GM19452 (cell line): ENCODE results near the gene BEST4.
"Not testable (repeated sequence)": the region's sequence is repeated elsewhere in the genome, so short reads cannot be mapped to it uniquely, and the experiment has no call there.

Experiments used
- ATAC-seq: cut with Tn5 transposase; IDR thresholded peaks from one replicate; pipeline ENCODE4 v1.9.1; 2021; ENCODE audit not compliant: unreplicated experiment

BEST4 gene

DNA sequence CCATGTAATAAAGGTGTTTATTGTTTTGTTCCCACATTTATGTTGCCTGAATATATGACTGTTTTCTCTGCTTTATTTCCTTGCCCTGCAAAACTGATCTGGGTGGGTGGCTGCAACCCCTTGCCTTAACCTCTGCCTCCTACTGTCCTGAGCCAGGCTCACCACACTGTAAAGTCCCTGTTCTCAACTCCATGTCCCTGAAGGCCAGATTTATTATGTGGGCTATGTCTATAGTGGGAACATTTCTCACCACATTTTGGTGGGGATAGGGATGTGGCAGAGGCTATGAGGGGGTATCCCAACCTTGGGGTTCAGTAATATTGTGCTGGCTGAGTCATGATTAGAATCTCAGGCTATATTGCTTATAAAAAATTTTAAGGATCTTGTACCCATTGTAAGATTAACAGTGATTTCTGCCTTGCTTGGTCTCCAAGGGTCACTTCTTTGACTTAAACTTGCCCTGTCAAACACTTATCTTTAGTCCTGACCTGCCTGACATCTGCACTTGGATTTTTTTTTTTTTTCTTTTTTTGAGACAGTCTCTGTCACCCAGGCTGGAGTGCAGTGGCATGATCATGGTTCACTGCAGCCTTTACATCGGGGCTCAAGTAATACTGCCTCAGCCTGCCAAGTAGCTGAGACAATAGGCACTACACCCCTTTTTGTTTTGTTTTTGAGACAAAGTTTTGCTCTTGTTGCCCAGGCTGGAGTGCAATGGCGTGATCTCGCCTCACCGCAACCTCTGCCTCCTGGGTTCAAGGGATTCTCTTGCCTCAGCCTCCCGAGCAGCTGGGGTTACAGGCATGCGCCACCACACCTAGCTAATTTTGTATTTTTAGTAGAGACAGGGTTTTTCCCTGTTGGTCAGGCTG lies 9.0 kb downstream of the BEST4 start:
- ATAC-seq: no peak

DNA sequence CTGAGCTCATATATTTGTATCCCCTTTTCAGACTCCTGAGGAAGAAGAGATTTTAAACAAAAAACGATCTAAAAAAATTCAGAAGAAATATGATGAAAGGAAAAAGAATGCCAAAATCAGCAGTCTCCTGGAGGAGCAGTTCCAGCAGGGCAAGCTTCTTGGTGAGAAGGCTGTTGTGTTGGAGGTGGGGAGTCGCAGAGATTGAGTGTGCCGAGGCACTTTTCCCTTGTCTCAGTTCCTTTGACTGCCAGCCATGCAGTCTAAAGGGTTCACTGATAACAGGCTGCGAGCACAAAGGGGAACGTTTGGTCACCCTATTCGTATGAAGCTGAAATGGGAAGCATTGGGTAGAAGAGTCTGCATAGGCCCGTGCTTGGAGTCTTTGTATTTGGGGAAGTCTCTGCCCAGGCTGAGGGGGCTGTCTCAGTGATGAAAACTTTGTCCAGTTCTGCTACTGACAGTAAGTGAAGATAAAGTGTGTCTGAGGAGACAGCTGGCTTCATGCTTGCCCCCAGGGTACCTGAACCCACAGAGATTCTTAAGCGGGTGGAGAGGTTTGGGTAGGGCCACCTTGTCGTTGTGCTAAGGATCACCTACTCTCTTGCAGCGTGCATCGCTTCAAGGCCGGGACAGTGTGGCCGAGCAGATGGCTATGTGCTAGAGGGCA lies 9.9 kb downstream of the BEST4 start:
- no peak for ATAC-seq

DNA sequence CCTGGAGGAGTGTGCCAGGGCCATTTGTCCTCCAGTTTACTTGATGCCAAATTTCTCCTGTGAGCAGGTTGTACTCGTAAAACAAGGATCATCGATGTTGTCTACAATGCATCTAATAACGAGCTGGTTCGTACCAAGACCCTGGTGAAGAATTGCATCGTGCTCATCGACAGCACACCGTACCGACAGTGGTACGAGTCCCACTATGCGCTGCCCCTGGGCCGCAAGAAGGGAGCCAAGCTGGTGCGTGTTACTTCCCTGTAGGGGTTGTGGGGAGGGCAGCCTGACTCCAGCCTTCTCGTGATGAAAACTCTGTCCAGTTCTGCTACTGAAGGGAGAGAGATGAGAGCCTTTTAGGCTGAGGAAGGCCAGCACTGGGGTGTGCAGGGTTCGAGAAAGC lies 10.4 kb downstream of the BEST4 start:
- ATAC-seq: no peak

DNA sequence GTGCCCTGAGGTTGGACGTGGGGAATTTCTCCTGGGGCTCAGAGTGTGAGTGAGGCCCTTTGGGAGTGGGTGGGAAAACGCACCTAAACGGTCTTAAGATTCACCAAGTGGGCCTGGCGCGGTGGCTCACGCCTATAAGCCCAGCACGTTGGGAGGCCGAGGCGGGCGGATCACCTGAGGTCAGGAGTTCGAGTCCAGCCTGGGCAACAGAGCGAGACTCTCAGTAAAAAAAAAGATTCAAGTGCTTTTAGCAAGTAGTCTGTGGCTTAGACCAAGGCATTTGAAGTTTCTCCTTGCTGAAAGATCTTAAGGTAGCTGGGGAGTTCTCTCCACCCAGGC lies 11.3 kb downstream of the BEST4 start:
- ATAC-seq: no peak

DNA sequence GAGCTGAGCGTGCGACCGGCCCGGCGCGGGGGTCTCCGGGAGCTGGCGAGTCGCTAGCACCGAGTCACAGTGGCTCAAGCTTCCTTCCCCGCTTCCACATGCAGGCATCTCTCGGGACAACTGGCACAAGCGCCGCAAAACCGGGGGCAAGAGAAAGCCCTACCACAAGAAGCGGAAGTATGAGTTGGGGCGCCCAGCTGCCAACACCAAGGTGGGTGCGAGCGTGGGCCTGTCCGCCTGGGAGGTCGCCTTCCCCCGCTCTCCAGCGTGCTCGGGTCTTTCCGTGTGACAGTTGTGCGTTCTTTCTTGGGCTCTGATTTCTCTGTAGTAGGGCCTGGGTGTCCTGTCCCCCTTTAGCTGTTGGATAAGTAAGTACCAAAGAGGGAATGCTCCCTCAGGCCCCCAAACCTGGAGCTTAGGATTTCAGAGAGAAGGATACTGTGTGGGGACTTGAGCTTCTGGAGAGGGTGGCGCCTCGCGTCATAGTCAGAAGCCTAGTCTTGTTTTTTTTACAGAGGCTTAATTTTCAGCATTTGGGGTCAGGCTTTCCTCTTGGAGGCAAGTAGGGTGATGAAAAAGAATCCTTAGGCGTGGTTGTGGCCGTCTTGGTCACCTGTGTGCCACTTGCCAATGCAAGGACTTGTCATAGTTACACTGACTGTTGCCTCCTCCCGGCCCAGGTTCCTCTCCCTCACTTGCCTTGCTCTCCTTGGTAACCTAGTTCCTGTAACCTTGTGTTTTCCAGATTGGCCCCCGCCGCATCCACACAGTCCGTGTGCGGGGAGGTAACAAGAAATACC lies 11.8 kb downstream of the BEST4 start:
- ATAC-seq: peak; percentile 11

DNA sequence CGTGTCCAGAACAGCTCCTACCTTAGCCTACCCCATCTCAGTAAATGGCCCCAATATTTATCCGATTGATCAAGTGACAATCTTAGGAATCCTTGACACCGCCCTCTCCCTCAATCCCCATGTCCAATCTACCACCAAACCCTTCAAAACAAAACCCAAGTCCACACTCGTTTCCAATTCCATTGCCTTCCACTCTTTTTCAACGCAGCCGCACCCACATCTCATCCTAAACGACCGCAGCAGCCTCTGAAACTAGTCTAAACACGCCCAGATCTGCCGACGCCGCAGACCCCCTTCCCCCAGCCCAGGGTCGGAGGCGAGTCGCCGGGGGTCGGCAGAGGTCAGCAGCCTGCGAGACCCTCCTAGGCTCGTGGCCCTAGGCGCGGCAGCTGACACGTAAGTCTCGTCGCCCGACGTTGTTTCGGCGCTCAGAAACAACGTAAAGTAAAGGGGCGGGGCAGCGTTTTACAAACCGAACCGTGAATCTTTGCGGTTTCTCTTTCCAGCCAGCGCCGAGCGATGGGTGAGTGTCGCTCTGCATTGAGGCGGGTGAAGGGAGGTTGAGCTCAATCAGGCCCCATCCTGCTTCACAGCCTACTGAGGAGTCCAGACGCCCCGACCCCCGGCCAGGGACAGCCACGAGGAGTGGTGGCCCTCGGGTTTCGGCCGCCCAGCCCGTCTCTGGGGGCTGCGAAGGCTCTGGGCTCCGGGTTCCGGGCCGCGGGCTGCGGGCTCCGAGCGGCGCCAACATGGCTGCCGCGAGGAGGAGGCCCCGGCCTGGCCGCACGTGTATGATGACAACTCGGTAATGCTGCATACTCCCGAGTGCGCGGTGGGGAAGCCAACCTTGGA lies 12.7 kb downstream of the BEST4 start, which contains the start of gene RPS8:
TSS of gene RPS8 (plus strand) at position 463 of the 852 bp plus-strand sequence. CDS start at position 520, 57 bp downstream.
- peak; percentile 71 for ATAC-seq

DNA sequence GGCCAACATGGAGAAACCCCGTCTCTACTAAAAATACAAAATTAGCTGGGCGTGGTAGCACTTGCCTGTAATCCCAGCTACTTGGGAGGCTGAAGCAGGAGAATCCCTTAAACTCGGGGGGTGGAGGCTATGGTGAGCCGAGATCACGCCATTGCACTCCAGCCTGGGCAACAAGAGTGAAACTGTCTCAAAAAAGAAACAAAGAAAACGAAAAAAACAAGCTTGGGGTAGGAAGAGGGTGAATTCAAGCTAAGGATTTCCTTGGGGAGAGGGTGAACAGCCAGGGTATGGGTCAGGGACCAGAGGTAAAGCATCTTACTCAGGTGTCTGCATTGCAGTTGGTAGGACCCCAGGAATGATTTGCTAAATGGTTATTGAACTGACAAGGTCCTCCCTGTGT lies 21.5 kb downstream of the BEST4 start:
- not testable (repeated sequence) for ATAC-seq

DNA sequence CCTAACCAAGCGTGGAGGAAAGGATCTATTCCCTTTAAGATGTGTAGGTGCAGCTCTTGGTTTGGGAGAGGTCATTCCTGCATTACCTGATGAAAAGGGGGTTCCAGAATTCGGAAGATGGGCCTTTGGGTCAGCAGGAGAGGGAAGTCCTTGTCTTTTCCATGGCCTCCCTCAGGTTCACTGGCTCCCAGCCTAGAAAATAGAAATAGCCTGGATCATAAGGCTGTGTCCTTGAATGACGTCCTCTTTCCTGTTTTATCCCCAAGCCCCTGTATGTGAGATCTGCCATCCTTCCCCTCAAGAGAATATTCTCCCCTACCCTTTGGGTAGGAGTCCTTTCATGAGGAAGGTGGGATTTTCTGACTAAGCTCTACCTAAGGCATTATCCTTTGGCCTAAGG lies 27.1 kb downstream of the BEST4 start:
- ATAC-seq: no peak

DNA sequence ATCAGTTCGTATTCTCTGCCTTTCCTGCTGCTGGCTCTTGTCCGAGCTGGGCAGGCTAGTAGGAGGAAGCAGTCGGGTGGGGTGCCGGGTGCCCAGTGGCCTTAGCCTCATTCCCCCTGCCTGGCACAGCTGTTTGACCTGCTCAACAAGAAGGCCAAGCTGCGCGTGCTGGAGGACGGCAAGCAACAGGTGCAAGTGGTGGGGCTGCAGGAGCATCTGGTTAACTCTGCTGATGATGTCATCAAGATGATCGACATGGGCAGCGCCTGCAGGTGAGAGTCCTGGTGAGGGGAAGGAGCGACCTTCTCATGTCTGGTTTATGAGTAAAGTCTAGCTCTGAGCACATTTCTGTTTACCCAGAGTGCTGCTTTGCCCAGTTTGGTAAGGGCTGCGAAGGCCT lies 28.9 kb downstream of the BEST4 start:
- ATAC-seq: no peak

DNA sequence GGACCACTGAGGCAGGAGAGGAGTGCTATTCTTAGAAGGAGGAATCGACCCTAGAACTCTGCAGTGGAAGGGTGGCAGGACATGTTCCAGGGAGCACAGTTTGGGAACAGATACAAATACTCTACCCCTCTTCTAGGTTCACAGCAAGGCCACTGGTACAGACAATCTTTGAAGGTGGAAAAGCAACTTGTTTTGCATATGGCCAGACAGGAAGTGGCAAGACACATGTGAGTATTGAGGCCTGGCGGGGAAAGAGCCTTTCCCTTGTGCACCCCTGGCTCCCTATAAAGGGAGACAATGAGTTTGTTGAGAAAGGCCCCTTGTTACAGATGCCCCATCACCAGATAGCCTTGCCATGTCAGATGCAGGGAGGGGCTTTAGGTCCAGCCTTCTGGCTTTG lies 30.6 kb downstream of the BEST4 start:
- no peak for ATAC-seq

DNA sequence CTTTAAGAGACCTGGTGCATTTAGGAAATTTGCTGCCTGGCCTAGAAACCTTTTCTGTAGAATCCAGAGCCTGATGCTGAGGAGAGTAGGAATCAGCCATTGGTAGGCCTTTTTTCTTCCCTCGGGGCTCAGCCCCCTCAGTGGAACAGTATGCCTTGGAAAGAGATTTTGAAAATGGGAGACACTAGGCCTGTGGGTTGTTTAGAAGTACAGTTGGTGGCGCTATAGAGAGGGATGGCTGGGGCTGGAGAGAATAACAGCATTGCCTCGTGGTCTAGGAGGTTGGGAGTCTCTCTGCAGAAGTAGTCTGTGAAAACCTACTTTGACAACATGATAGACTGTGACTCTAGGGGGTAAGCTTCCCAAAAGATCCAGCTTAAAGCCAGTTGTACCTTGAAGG lies 40.1 kb downstream of the BEST4 start:
- ATAC-seq: no peak

DNA sequence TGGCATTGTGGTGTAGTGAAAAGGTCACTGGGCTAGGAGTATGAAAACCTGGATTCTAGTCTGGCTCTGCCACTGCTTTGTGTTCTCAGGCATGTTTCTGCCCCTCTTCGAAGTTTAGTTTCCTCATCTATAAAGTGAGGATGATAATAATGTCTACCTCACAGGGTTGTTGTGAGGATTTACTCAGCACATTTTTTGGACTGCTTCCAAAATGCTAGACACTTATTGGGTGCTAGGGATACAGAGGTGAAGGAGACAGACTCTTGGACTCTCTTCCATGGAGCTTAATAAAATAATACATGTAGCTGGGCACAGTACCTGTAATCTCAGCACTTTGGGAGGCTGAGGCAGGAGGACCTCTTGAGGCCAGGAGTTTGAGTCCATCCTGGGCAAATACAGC lies 44.8 kb downstream of the BEST4 start:
- no peak for ATAC-seq

DNA sequence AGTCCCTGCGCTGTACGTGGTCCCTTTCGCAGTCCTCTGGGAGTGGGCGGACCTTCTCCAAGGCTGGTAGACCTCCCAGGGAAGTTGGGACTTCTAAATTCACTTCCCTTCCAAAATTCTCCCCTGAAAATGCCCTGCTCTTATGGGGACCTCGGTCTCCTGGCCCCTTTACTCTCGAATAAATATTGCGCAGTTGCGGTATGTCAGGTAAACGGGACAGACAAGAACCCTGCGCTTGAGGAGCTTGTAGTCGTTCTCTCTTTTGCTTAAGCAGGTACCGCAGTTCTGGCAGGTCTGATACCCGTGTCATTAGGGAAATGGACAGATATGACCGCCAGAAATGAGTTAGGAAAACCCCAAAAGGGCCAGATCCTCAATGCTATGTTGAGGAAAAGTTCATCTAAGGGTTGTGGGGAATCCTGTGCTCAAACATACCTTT lies 47.8 kb downstream of the BEST4 start:
- ATAC-seq: peak; percentile 9

DNA sequence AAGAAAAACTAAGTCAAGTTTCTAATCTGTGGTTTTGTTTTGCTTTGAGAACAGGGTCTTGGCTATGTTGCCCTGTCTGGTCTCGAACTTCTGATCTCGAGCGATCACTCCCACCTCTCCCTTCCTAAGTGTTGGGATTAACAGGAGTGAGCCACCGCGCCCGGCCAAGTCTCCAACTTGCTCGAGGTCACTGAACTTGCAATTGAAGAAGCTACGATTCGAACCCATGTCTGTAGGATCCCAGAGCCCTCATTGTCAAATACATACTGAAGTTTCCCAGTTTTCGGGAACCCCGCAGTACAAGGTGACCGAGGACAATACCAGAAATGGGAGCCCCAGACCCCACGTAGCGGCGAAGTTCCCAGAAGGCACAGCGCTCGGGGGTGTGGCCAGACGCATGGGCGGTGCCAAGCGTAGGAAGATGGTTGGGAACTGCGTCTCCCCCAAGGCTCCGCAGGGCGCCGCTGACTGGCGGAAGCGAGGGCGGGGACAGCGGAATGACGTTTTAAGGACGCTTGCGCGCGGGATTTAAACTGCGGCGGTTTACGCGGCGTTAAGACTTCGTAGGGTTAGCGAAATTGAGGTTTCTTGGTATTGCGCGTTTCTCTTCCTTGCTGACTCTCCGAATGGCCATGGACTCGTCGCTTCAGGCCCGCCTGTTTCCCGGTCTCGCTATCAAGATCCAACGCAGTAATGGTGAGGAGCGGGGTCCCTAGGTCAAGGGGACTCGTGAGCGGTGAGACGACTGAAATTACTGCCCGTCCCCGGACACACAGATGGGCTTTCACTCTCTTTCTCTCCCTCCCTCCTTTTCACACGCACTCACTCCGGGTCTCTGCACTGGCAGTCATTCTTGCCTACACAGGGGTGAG lies 48.4 kb downstream of the BEST4 start, which contains the start of gene KIF2C:
TSS of gene KIF2C (plus strand) at position 531 of the 872 bp plus-strand sequence. CDS start at position 627, 96 bp downstream.
- peak; percentile 95 for ATAC-seq

DNA sequence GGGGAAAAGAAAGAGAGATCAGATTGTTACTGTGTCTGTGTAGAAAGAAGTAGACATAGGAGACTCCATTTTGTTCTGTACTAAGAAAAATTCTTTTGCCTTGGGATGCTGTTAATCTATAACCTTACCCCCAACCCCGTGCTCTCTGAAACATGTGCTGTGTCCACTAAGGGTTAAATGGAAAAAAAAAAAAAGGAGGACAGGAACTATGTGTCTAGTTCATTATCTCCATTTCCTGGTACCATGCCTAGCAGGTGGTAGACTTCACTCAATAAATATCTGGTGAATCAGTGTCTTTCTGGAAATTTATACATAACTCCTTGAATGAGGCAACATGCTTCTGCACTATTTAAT lies 49.0 kb downstream of the BEST4 start:
- ATAC-seq: not testable (repeated sequence)

DNA sequence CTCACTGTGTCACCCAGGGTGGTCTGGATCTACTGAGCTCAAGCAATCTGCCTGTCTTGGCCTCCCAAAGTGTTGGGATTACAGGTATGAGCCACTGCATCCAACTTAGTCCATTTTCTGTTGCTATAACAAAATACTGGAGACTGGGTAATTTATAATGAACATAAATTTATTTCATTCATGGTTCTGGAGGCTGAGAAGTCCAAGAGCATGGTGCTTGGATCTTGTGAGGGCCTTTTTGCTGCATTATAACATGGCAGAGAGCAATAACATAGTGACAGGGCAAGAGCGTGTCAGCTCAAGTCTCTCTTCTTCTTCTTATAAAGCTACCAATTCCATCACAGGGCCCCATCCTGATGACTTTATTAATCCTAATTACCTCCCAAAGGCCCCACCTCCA lies 52.0 kb downstream of the BEST4 start:
- ATAC-seq: no peak

DNA sequence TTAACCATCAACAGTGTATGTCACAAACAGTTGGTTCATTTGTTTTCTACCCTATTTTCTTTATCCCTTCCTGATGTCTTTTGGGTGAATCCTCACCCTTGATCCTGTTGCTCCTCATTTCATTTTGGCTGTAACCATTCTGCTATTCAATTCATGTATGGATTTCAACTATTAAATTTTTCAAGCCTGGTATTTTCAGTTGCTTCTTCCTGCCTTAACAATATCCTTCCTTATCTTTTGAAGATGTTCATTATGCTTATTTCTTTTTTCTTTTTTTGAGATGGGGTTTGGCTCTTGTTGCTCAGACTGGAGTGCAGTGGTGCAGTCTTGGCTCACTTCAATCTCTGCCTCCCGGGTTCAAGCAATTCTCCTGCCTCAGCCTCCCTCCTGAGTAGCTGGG lies 54.2 kb downstream of the BEST4 start:
- ATAC-seq: no peak
